PC-9 (cell line): Measurements from ENCODE around the gene GH1. TPM values are rescaled to one million over a fixed set of nuclear protein-coding genes. Genes with fewer than 3 reads are reported as not detected.

ENCODE experiments used
- BruUV-seq: library from RNA; stranded (reverse); fragments of 400-500 nt; replicated peaks from 2 replicates; lab custom pipeline; 2021; lab: Mats Ljungman, UMichigan
- CTCF ChIA-PET: fragments of 300-600 bp; sonication (Branson Sonifier 250); formaldehyde crosslinking; loops from one replicate; lab custom pipeline; 2022; ENCODE audit warnings: antibody characterized with exemption; lab: Charles Lee
- POLR2A ChIA-PET: fragments of 300-600 bp; sonication (Branson Sonifier 250); formaldehyde crosslinking; loops from one replicate; lab custom pipeline; 2022; ENCODE audit warnings: antibody characterized with exemption; ENCODE audit not compliant: unreplicated experiment; lab: Charles Lee
- DNase-seq, 2 experiments: peaks; one replicate each; pipeline versions ENCODE4 v3.0.0 to v3.0.0-alpha.2; 2015 to 2022; ENCODE audit warnings: mixed read lengths in 1 of 2
- H2AFZ ChIP-seq: fragments of 200-600 bp; sonication (generic); 2 replicates; pipeline ENCODE4 v1.8.1; 2017; ENCODE audit warnings: antibody characterized with exemption
- H3F3A ChIP-seq: fragments of 200-600 bp; sonication (generic); 2 replicates; pipeline ENCODE4 v1.8.1; 2017; ENCODE audit warnings: antibody characterized with exemption, mild to moderate bottlenecking, low read depth; ENCODE audit not compliant: insufficient read depth
- H3K27ac ChIP-seq: fragments of 200-600 bp; sonication (generic); 2 replicates; pipeline ENCODE4 v1.6.1; 2016; ENCODE audit warnings: mixed run types
- H3K27me3 ChIP-seq: fragments of 200-600 bp; sonication (generic); 2 replicates; pipeline ENCODE4 v1.6.1; 2016; ENCODE audit warnings: low read depth, mixed run types; ENCODE audit not compliant: insufficient read depth
- H3K36me3 ChIP-seq: fragments of 200-600 bp; sonication (generic); 2 replicates; pipeline ENCODE4 v1.6.1; 2016; ENCODE audit warnings: low read depth, mixed run types
- H3K4me1 ChIP-seq: fragments of 200-600 bp; sonication (generic); replicated peaks from 2 replicates; pipeline ENCODE4 v1.6.1; 2016; ENCODE audit warnings: mixed run types; ENCODE audit not compliant: insufficient read depth
- H3K4me2 ChIP-seq: fragments of 200-600 bp; sonication (generic); 2 replicates; pipeline ENCODE4 v1.6.1; 2017; ENCODE audit warnings: mixed run types
- H3K4me3 ChIP-seq: fragments of 200-600 bp; sonication (generic); 2 replicates; pipeline ENCODE4 v1.6.1; 2016; ENCODE audit warnings: mixed run types
- H3K79me2 ChIP-seq: fragments of 200-600 bp; sonication (generic); 2 replicates; pipeline ENCODE4 v1.6.1; 2017; ENCODE audit warnings: low read depth, mixed run types
- H3K9me2 ChIP-seq: fragments of 200-600 bp; sonication (generic); 2 replicates; pipeline ENCODE4 v1.8.1; 2017; ENCODE audit warnings: mild to moderate bottlenecking; ENCODE audit not compliant: insufficient read depth
- H3K9me3 ChIP-seq: fragments of 200-600 bp; sonication (generic); 2 replicates; pipeline ENCODE4 v1.8.1; 2016; ENCODE audit warnings: low read depth; ENCODE audit not compliant: insufficient read depth
- H4K20me1 ChIP-seq: fragments of 200-600 bp; sonication (generic); 2 replicates; pipeline ENCODE4 v1.8.1; 2017; ENCODE audit not compliant: insufficient read depth
- EZH2 ChIP-seq: fragments of 200-600 bp; sonication (generic); IDR thresholded peaks from 2 replicates; pipeline ENCODE4 v1.8.0; 2017; ENCODE audit warnings: antibody characterized with exemption, low read depth
- intact Hi-C: fragments of 100-400 bp; cut with micrococcal nuclease; formaldehyde crosslinking; loops from one replicate; pipeline ENCODE4 v1.10.0; 2022; ENCODE audit not compliant: unreplicated experiment
- total RNA-seq: library from RNA; stranded (reverse); gene quantifications from 2 replicates; pipeline ENCODE4 v1.2.3, GENCODE V29; 2021
- TF ChIP-seq, protein P1 (sequence below): fragments of 200-600 bp; sonication (generic); conservative IDR thresholded peaks from 2 replicates; pipeline ENCODE4 v1.6.1; 2017; ENCODE audit warnings: mixed run types, antibody characterized with exemption, mild to moderate bottlenecking, moderate library complexity

GH1 gene
- total RNA-seq, 1 experiment from 2014 or later, result not detected

DNA sequence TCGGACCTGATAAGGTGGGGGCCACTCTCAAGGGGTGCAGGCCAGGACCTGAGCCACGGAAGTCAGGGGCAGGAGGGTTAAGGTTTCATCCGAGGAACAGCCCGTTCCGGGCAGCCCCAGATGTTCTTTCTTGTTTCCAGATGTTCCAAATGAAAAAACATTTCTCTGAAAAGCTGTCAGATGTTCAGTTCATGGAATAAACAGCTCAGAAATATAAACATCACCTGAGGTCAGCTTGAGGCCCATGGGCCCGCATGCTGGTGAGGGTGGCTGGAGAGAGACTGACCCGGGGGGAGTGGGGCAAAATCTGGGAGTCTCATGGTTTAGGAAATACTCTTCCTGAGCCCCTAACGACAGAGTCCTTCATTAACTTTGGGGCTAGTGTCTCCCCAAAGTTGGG, 15.0 kb upstream of the GH1 start:
- DNase-seq, result no peak
- intact Hi-C loops, result no loop called here
- no peak overlapping the region for H3K27ac ChIP-seq
- H3K27me3 ChIP-seq, result peaks cover 14% of the 10 kb centered on the region; the same call in 1 of the 2 replicates
- ChIA-PET POLR2A (no interaction called here), CTCF (no interaction called here)
- TF ChIP-seq, protein P1, sequence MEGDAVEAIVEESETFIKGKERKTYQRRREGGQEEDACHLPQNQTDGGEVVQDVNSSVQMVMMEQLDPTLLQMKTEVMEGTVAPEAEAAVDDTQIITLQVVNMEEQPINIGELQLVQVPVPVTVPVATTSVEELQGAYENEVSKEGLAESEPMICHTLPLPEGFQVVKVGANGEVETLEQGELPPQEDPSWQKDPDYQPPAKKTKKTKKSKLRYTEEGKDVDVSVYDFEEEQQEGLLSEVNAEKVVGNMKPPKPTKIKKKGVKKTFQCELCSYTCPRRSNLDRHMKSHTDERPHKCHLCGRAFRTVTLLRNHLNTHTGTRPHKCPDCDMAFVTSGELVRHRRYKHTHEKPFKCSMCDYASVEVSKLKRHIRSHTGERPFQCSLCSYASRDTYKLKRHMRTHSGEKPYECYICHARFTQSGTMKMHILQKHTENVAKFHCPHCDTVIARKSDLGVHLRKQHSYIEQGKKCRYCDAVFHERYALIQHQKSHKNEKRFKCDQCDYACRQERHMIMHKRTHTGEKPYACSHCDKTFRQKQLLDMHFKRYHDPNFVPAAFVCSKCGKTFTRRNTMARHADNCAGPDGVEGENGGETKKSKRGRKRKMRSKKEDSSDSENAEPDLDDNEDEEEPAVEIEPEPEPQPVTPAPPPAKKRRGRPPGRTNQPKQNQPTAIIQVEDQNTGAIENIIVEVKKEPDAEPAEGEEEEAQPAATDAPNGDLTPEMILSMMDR, result no peak
- no peak for TF ChIP-seq EZH2
- no peaks in the 10 kb centered on the region for H4K20me1 ChIP-seq
- H3K9me3 ChIP-seq, result no peaks in the 10 kb centered on the region
- no peaks in the 10 kb centered on the region for H3K9me2 ChIP-seq
- no TSS peak for BruUV-seq
- no peaks in the 10 kb centered on the region for H3K36me3 ChIP-seq
- no peaks in the 10 kb centered on the region for H3K79me2 ChIP-seq
- no peaks in the 10 kb centered on the region for H3K4me1 ChIP-seq
- H2AFZ ChIP-seq, result no peak overlapping the region
- no peaks in the 10 kb centered on the region for H3F3A ChIP-seq
- H3K4me3 ChIP-seq, result no peak overlapping the region
- H3K4me2 ChIP-seq, result no peak overlapping the region

DNA sequence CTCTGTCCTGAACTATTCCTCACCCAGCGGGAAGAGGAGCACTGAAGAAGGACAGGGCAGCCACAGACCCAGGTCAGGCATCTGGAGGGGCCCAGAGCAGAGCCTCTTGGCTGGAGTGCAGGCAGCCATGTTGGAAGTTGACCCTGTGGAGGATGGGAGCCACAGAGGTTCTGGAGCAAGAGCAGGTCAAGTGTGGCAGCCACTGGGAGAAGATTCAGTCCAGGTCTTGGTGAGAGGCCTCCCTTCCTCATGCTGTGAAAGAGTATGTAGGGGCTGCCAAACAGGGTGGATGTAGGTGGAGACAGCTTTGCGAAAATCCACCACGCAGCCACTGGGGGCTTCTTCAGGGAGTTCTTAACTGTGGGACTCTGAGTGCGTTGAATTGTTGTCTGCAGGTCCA, 14.1 kb upstream of the GH1 start:
- H3K27ac ChIP-seq, result no peak overlapping the region
- no peaks in the 10 kb centered on the region for H3K79me2 ChIP-seq
- no peak overlapping the region for H3K4me3 ChIP-seq
- POLR2A ChIA-PET, result no interaction called here
- TF ChIP-seq, protein P1, result no peak
- TF ChIP-seq EZH2, result no peak
- no peak overlapping the region for H2AFZ ChIP-seq
- H3K36me3 ChIP-seq, result no peaks in the 10 kb centered on the region
- no peaks in the 10 kb centered on the region for H3K9me2 ChIP-seq
- CTCF ChIA-PET, result no interaction called here
- peaks cover 14% of the 10 kb centered on the region; the same call in 1 of the 2 replicates for H3K27me3 ChIP-seq
- DNase-seq, result no peak
- BruUV-seq, result no TSS peak
- H3K4me1 ChIP-seq, result no peaks in the 10 kb centered on the region
- no peak overlapping the region for H3K4me2 ChIP-seq
- no peaks in the 10 kb centered on the region for H3F3A ChIP-seq
- intact Hi-C loops, result no loop called here
- no peaks in the 10 kb centered on the region for H4K20me1 ChIP-seq
- H3K9me3 ChIP-seq, result no peaks in the 10 kb centered on the region

DNA sequence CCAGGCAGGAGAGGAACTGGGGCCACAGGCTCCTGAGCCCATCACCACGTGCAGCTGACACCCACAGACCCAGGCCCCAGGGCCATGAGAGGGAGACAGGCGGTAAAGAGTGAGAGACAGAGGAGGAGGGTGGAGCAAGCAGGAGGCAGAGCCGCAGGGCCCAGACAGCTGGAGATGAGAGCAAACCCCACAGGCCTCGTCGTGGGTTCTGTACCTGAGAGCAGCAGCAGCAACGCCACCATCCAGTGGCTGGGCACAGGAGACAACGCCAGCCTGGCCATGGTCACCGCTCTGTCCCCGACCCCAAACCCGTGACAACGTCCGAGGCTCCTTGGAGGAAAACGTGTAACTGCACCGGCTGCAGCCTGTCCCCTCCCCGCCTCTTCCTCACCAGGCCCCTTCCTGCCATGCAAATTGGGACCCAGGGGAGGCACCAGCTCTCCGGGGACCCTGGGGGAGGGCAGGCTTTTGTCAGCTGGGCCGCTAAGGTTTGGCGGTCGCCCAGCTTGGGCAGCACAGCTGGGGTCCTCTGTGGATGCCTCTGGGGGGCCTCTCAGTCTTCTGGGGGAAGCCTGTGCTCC, 13.4 kb upstream of the GH1 start, which contains the start of gene CD79B:
TSS of gene CD79B (minus strand) at position 351 of the 581 bp plus-strand sequence. CDS start at position 281, 70 bp downstream.
- H3K9me3 ChIP-seq, result no peaks in the 10 kb centered on the region
- no peaks in the 10 kb centered on the region for H4K20me1 ChIP-seq
- DNase-seq, result no peak
- intact Hi-C loops, result no loop called here
- no peaks in the 10 kb centered on the region for H3K36me3 ChIP-seq
- no TSS peak for BruUV-seq
- no peaks in the 10 kb centered on the region for H3K79me2 ChIP-seq
- no peaks in the 10 kb centered on the region for H3K4me1 ChIP-seq
- TF ChIP-seq, protein P1, result no peak
- TF ChIP-seq EZH2, result no peak
- no peak within 1 kb of the TSS for H3K27ac ChIP-seq
- no peak within 1 kb of the TSS for H3K4me3 ChIP-seq
- peaks cover 14% of the 10 kb centered on the region; the same call in 1 of the 2 replicates for H3K27me3 ChIP-seq
- ChIA-PET CTCF (no interaction called here), POLR2A (no interaction called here)
- H2AFZ ChIP-seq, result no peak within 1 kb of the TSS
- no peak within 1 kb of the TSS for H3K4me2 ChIP-seq
- H3K9me2 ChIP-seq, result no peaks in the 10 kb centered on the region
- H3F3A ChIP-seq, result no peaks in the 10 kb centered on the region
